ENCODE measurements around the gene PODXL2.

DNA sequence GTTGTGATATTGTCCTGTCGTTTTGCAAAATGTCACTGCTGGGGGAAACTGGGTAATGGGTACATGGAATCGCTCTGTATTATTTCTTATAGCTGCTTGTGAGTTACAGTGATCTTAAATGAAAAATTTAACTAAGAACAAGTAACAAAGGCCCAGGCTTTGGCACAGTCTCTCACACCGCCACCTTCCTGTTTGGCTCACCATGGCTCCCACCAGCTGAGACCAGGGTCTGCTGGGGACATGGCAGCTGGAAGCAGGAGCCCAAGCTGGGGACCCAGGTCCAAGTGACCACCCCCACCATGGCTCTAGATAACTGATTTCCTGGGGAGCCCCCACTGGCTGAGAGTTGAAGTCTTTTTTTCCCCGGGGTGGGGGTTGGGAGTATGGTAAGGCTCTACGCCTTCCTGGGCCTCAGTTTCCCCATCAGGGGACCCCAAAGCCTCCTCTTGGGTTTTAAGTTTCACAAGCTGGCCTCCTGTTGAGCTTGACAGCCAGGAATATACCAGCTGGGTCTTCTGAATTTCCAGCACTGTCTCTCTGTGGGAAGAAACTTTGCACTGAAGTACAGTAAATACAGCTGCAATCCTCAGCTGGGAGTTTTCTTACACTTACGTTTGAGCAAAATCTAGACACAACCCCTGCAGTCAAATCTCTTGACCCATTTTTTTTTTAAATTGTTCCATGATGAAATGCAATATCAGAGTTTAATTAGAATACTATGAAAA is 69.9 kb downstream of the PODXL2 start:
- TF ChIP-seq, protein P1, sequence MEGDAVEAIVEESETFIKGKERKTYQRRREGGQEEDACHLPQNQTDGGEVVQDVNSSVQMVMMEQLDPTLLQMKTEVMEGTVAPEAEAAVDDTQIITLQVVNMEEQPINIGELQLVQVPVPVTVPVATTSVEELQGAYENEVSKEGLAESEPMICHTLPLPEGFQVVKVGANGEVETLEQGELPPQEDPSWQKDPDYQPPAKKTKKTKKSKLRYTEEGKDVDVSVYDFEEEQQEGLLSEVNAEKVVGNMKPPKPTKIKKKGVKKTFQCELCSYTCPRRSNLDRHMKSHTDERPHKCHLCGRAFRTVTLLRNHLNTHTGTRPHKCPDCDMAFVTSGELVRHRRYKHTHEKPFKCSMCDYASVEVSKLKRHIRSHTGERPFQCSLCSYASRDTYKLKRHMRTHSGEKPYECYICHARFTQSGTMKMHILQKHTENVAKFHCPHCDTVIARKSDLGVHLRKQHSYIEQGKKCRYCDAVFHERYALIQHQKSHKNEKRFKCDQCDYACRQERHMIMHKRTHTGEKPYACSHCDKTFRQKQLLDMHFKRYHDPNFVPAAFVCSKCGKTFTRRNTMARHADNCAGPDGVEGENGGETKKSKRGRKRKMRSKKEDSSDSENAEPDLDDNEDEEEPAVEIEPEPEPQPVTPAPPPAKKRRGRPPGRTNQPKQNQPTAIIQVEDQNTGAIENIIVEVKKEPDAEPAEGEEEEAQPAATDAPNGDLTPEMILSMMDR (IDR thresholded peaks at IDR 0.05; ENCODE audit: borderline replicate concordance, extremely low read depth, low read length, poor library complexity, severe bottlenecking), result no peak
- no peak for TF ChIP-seq EZH2 (IDR thresholded peaks at IDR 0.05; ENCODE audit: borderline replicate concordance, low read depth, low read length, severe bottlenecking)

All from DND-41 (cell line).